Measurements from ENCODE around the gene BAG3. TPM values are rescaled to one million over a fixed set of nuclear protein-coding genes. Genes with fewer than 3 reads are reported as not detected.
A peak's percentile ranks its signal among the peaks of the same experiment; 100 is the strongest.

The BAG3 gene
- total RNA-seq, 1 experiment from 2014 or later = 75.7 TPM

- Histone ChIP-seq H3K4me3 (no peak overlapping the region), H3K4me2 (no peak overlapping the region), H3K9me2 (ENCODE audit: insufficient read depth) (no peaks in the 10 kb centered on the region), H3K79me2 (ENCODE audit: low read depth) (peaks cover 24% of the 10 kb centered on the region; the same call in 1 of the 2 replicates), H3K36me3 (ENCODE audit: low read depth) (peaks cover 25% of the 10 kb centered on the region), H3K9me3 (ENCODE audit: insufficient read depth, low read depth) (no peaks in the 10 kb centered on the region), H4K20me1 (ENCODE audit: insufficient read depth) (no peaks in the 10 kb centered on the region), H2AFZ (no peak overlapping the region), H3F3A (ENCODE audit: insufficient read depth, low read depth) (peaks cover 82% of the 10 kb centered on the region), H3K27ac (peak overlapping the region; percentile 34), H3K27me3 (ENCODE audit: insufficient read depth, low read depth) (no peaks in the 10 kb centered on the region), H3K4me1 (replicated peaks; ENCODE audit: insufficient read depth) (peaks cover 70% of the 10 kb centered on the region)
- ChIA-PET POLR2A (ENCODE audit: unreplicated experiment) (interaction anchor here (0.6 kb wide), 1 partner anchor 26 kb away, joined by 6 read pairs; the partner anchor contains the start of gene BAG3), CTCF (no interaction called here)
- no peak for TF ChIP-seq CTCF (conservative IDR thresholded peaks at IDR 0.05)
- no peak for TF ChIP-seq EZH2 (IDR thresholded peaks at IDR 0.05; ENCODE audit: low read depth)
- BruUV-seq (replicated peaks) = TSS peak; percentile 12
- intact Hi-C loops (cut with micrococcal nuclease; ENCODE audit: unreplicated experiment) = no loop called here
- no peak for DNase-seq
These were observed 25.9 kb downstream of the BAG3 start for GRCh38 chr10:119677126-119677525.

GRCh38 chr10:119677904-119678755 lies 26.9 kb downstream of the BAG3 start:
- no peaks in the 10 kb centered on the region for H3K9me2 ChIP-seq (ENCODE audit: insufficient read depth)
- CTCF ChIA-PET = interaction anchor here (0.8 to 1.0 kb wide), 2 partner anchors 14 to 60 kb away, joined by 3 to 5 read pairs; no protein-coding TSS in a partner anchor
- POLR2A ChIA-PET (ENCODE audit: unreplicated experiment) = no interaction called here
- H3K4me1 ChIP-seq (replicated peaks; ENCODE audit: insufficient read depth) = peaks cover 79% of the 10 kb centered on the region
- H3K4me3 ChIP-seq = no peak overlapping the region
- no TSS peak for BruUV-seq (replicated peaks)
- no peak for TF ChIP-seq EZH2 (IDR thresholded peaks at IDR 0.05; ENCODE audit: low read depth)
- no peak for TF ChIP-seq CTCF (conservative IDR thresholded peaks at IDR 0.05)
- H3K27ac ChIP-seq = peak overlapping the region; percentile 99
- H3K36me3 ChIP-seq (ENCODE audit: low read depth) = peaks cover 22% of the 10 kb centered on the region
- H3F3A ChIP-seq (ENCODE audit: insufficient read depth, low read depth) = peaks cover 89% of the 10 kb centered on the region
- H3K4me2 ChIP-seq = peak overlapping the region; percentile 19; the same call in 1 of the 2 replicates
- H3K79me2 ChIP-seq (ENCODE audit: low read depth) = peaks cover 16% of the 10 kb centered on the region; the same call in 1 of the 2 replicates
- intact Hi-C loops (cut with micrococcal nuclease; ENCODE audit: unreplicated experiment) = no loop called here
- no peaks in the 10 kb centered on the region for H3K9me3 ChIP-seq (ENCODE audit: insufficient read depth, low read depth)
- DNase-seq = peak in 1 of 2 experiments; percentile 44
- H2AFZ ChIP-seq = no peak overlapping the region
- H4K20me1 ChIP-seq (ENCODE audit: insufficient read depth) = no peaks in the 10 kb centered on the region
- no peaks in the 10 kb centered on the region for H3K27me3 ChIP-seq (ENCODE audit: insufficient read depth, low read depth)

- no TSS peak for BruUV-seq (replicated peaks)
- no peaks in the 10 kb centered on the region for H3K9me2 ChIP-seq (ENCODE audit: insufficient read depth)
- H3K4me3 ChIP-seq = no peak overlapping the region
- H3K9me3 ChIP-seq (ENCODE audit: insufficient read depth, low read depth) = no peaks in the 10 kb centered on the region
- CTCF ChIA-PET = no interaction called here
- intact Hi-C loops (cut with micrococcal nuclease; ENCODE audit: unreplicated experiment) = no loop called here
- no peaks in the 10 kb centered on the region for H4K20me1 ChIP-seq (ENCODE audit: insufficient read depth)
- H3K27ac ChIP-seq = peak overlapping the region; percentile 99
- no peak for DNase-seq
- H3F3A ChIP-seq (ENCODE audit: insufficient read depth, low read depth) = peaks cover 84% of the 10 kb centered on the region
- TF ChIP-seq EZH2 (IDR thresholded peaks at IDR 0.05; ENCODE audit: low read depth) (no peak), CTCF (conservative IDR thresholded peaks at IDR 0.05) (no peak)
- H3K79me2 ChIP-seq (ENCODE audit: low read depth) = peaks cover 7% of the 10 kb centered on the region; the same call in 1 of the 2 replicates
- no peak overlapping the region for H2AFZ ChIP-seq
- peak overlapping the region; percentile 69 for H3K4me2 ChIP-seq
- H3K4me1 ChIP-seq (replicated peaks; ENCODE audit: insufficient read depth) = peaks cover 75% of the 10 kb centered on the region
- H3K36me3 ChIP-seq (ENCODE audit: low read depth) = peaks cover 9% of the 10 kb centered on the region; the same call in 1 of the 2 replicates
- no peaks in the 10 kb centered on the region for H3K27me3 ChIP-seq (ENCODE audit: insufficient read depth, low read depth)
- POLR2A ChIA-PET (ENCODE audit: unreplicated experiment) = no interaction called here
These were observed 28.3 kb downstream of the BAG3 start for GRCh38 chr10:119679480-119679829.
